Islet precursor cell (in vitro differentiated cells): Measurements from ENCODE around the gene LPCAT1.
"Not testable (repeated sequence)": the region's sequence is repeated elsewhere in the genome, so short reads cannot be mapped to it uniquely, and the experiment has no call there.

Source experiments
- DNase-seq: peaks from one replicate; pipeline ENCODE4 v3.0.0-alpha.2; 2018

The LPCAT1 gene

DNA sequence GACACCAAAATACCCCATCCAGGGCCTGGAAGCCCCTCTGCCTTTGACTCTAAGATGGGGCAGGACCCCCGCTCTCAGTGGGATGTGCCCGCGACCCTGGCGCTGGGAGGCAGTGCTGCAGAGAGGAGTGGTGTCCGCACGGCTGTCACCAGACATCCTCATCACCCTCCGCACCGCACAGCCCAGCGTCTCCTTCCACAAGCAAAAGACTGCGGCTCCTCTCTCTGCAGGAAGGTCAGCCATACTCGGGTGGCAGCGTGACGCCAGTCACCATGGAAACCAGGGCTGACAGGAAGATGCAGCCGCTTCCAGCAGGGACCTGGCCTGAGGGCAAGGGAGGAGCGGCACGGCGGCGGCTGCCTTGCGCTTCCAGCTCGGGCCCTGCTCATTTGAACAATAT lies 61.4 kb downstream of the LPCAT1 start:
- no peak for DNase-seq

DNA sequence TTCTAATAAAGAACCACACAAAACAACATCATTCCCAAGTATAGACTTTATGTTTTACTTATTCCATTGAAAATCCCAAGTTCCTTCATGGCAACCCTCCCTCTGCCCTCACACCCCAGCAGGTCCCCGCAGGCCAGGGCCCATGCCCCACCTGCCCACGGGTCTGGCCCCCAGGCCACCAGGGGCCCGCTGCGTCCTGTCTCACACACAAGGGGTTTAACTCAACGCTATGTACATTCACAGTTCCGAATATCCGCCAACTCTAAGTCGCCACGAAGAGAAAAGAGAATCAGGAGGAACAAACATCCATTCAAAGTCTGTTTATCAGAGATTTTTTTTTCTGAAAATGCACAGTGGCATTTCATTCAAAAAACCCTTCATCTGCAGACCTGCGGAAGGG lies 62.4 kb downstream of the LPCAT1 start:
- no peak for DNase-seq

DNA sequence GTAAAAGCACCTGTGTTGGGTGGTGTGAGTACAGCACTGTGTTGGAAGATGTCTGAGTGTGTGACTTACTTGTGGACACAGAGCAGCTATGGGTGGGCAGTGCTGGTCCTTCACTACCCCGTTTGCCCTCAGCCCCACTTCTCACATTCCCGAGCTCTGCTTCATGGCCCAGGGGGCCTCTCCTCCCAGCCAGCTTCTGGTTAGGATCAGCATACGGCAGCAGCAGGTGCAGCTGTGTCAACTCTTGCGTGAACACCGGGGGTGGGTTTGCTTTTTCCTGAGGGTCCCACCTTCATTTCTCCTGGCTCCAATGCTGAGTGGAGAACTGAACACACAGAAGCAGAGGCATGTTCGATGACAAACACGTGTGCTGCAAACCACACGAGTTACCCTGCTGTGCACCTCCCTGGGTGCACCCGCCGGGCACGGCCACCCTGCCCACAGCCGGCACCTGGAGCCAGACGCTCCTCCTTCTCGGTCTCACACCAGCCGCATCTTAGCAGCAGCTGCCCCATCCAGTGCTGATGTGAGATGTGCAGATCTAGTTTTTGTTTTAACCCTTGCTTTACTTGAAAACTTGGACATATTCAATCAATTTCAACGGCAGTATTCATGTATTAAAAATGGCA lies 63.6 kb downstream of the LPCAT1 start:
- peak; percentile 43 for DNase-seq

DNA sequence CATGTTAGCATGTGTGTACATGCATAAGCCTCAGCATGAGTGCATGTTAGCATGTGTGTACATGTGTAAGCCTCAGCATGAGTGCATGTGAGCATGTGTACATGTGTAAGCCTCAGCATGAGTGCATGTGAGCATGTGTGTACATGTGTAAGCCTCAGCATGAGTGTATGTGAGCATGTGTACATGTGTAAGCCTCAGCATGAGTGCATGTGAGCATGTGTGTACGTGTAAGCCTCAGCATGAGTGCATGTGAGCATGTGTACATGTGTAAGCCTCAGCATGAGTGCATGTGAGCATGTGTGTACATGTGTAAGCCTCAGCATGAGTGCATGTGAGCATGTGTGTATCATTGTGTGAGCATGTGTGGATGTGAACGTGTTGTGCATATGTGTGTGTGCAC lies 64.3 kb downstream of the LPCAT1 start:
- DNase-seq = not testable (repeated sequence)

DNA sequence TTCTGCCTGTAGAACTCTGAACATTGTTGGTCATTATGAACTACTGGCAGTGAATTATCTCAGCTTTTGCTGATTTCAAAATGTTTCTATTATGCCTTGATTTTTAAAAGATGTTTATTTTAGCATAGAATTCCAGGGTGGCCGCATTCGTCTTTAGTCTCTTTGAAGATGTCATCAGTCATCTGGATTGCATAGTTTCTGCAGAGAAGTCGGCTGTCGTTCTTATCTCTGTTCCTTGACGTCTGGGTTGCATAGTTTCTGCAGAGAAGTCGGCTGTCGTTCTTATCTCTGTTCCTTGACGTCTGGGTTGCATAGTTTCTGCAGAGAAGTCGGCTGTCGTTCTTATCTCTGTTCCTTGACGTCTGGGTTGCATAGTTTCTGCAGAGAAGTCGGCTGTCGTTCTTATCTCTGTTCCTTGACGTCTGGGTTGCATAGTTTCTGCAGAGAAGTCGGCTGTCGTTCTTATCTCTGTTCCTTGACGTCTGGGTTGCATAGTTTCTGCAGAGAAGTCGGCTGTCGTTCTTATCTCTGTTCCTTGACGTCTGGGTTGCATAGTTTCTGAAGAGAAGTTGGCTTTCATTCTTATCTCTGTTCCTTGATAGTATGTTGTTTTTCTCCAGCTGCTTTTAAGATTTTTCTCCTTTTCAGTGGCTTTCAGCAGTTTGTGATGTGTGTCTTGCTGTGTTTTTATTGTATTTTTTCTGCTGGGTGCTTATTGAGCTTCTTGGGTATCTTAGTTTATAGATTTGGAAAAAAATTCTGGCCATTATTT lies 67.5 kb downstream of the LPCAT1 start:
- not testable (repeated sequence) for DNase-seq

DNA sequence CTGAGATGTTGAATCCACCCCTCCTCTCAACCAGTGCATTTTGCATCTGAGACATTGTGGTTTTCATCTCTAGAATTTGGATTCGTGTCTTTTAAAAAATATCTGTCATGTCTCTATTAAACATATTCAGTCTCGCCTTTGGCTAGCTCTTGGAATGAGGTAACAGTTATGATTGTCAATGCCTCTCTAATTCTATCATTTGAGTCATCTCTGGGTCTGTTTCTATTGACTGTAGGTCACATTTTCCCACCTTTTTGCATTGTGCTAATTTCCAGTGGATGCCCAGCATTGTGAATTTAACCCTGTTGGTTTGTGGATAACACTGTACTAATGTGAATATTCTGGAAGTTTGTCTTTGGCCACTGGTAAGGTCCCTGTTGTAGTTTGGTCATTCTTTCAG lies 70.1 kb downstream of the LPCAT1 start:
- DNase-seq = no peak

DNA sequence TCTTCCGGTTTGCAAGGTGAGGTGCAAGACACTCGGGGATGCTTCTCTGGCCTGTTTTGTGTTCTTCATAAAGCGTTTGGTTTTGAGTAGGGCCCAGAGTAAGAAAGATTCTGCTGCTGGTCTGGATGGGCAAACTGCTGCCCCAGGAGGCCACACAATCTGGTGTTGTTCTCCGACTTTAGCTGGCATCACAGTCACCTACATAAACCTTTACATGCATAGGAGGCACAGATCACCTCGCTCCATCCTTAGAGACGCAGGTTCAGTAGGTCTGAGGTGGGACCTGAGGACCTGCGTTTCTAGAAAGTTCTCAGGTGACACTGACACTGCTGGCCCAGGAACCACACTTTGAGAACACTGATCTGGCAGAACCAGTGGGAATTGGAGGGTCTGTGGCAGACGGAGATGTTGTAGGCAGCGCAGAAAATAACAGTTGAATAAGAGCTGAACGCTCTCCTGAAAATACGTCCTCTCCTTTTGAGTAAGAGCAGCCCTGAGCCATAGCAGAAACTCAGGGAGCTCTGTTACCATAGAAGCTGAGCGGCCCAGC lies 74.6 kb downstream of the LPCAT1 start:
- DNase-seq = no peak

DNA sequence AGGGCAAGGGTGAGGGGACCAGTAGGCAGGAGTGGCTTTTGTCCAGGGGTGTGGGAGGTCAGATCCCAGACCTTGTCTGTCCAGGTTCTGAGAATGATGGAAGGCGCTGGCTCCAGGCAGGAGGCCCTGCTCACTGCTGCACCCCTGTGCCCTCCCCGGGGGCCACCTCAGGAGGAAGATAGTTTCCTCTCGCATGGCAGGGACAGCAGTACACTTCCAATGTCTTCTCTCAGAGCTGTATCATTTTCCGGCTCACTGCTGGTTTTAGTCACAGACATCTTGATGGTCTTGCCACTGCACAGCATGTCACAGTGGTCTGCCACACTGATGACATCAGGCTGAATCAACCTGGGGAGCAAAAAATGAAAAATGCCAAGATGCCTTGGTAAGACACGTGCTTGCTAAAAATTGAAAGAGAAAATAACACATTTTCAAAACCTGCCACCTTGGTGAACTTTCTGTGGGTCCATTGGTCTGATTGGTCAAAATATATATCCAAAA lies 75.2 kb downstream of the LPCAT1 start:
- DNase-seq = no peak

DNA sequence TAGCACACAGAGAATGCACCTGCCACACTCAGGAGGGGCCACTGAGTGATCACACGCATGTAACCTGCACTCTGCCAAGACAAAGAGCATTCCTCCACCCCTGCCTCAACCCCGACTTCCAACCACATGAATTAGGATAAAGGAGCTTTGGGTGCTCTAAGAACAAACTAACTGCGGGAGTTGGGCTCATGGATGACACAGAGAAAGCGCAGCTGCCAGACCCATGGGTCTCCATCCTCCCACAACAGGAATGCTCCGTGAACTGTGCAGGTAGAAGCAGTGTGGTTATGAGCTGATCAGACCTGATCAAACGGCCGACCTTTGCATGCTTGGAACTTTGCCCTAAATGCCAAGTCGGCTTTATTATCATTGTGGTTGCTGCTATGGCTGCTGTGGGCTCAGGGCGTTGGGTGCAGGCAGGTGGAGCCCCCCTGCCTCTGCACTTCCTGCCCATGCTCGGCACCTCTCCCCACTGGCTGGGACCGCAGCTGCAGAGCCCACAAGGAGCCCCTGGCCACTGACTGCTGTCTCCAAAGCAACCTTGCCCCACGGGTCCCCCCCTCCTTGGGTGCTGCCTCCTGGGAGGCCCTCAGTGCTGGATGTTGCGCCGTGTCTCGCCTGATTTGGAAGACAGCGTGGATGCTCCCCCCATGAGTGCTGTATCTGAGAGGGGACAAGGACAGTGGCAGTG lies 75.9 kb downstream of the LPCAT1 start:
- DNase-seq = peak; percentile 43

DNA sequence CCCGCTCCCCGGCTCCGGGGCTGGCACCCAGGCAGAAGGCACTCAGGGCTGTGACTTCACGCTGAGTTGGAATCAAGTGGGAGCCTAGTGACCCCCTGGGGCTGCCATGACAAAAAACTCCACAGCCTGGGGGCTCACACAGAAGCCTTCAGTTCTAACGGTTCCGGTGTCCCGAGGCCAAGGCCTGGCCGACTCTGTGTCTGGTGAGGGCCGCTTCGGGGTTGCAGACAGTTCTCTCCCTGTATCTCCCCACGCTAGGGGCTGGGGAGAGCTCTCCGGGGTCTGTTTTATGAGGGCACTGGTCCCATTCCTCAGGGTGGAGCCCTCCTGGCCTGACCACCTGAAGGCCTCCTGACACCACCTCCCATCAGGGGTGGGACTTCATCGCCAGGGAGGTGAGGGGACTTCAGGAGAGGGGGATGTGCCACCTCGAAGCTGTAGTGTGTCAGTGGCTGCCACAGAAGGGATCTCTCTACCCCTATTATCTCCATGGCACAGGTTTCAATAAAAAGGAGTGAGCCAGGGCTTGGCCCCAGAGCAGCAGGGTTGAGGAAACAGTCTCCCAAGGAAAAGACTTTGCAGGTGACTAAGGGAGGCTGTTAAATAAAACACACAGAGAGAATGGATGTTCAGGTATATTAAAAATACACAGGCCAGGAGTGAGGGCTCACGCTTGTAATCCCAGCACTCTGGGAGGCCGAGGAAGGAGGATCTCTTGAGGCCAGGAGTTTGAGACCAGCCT lies 77.0 kb downstream of the LPCAT1 start:
- peak; percentile 47 for DNase-seq

DNA sequence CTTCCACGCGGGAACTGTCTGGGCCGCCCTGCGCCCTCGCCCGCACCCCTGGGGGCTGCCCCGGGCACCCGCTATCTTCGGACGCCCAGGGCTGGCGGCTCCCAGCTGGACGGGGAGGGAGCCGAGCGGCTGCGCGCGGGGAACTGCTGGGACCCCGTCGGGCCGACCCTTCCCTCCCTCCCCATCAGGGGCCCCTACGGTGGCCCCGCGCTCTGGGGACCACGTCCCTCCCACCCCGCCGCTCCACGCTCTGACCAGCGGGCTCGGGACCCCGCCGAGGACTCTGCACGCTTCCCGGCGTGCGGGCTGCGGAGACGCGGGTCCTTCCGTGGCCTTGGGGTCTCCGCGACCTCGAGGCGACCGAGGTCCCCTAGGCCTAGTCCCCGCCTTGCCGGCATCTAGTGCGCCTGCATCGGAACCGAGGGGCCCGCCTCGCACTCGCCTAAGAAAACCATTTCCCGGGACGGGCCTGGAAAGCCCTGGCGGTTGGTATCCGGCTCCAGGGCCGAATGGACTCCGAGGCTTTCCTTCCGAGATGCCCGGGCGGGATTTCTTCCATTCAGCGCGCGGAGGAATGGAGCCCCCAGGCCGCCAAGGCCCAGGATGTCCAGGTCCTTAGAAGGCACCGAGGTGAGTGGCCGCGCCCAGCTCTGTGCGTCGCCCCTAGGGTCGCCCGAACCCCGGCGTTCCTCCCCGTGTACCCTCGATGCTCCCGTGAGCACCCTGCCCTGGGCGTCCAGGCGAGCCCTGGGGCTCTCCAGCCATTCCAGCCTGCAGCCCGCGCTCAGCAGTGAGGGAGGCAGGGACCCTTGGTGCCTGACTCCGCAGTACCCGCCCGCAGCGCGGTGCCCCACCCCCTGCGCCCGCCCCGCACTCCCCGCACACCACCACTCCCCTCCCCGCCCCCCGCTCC lies 77.8 kb downstream of the LPCAT1 start:
- peak; percentile 55 for DNase-seq

DNA sequence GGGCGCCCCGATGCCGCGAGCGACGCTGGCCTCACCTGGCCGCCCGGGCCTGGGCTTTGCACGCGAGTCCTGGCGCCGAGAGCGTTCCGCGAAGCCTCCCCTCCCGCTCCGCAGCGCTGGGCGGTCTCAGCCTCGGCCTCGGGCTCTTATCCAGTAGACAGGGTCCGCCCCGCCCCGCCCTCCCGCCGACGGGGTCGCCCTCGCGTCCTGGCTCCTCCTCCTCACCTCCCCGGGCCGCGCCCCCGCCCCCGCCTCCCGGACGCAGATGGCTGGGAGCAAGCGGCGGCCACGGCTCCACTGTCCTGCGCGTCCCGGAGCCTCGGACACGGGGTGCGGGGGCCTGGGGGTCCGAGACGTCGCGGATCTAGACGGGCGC lies 78.5 kb downstream of the LPCAT1 start, which contains the start of gene SLC6A3:
Gene SLC6A3 (minus strand): TSS at position 128 of the 376 bp plus-strand sequence. CDS start 2,243 bp downstream, outside the sequence.
- peak; percentile 94 for DNase-seq

DNA sequence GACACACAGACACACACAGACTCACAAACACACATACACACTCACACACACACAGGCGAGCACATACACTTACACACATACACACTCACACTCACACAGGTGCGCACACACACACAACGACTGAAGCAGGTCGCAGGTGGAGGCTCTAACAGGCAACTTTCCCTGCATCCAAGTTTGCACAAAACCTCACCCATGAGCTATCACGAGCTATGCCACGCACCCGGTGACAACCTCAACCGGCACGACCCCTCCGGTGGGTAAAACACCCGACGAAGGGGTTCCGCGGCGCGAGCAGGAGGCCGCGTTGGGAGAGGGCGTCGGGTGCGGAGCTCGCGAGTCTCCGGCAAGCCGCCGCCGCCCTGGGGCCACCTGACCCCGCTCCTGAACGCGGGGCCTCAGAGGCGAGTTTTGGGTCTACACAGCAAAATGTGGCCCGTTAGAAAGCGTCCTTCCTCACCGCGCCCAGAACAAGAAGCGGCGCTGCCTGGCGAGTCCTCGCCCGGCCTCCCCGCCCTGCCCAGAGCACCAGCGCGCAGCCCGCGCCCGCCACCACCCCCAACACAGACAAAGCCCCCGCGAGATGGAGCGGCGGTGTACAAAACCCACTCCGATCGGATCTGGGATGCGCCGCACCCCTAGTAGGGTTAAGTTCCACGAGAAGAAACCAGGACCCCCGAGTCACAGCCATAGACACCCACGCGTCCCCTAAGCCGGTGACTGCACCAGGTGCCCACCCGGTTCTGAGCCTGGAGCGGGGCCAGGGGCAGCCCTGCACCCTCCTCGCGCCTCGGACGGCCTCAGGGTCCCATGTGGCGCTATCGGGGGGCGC lies 79.2 kb downstream of the LPCAT1 start:
- DNase-seq = peak; percentile 53

DNA sequence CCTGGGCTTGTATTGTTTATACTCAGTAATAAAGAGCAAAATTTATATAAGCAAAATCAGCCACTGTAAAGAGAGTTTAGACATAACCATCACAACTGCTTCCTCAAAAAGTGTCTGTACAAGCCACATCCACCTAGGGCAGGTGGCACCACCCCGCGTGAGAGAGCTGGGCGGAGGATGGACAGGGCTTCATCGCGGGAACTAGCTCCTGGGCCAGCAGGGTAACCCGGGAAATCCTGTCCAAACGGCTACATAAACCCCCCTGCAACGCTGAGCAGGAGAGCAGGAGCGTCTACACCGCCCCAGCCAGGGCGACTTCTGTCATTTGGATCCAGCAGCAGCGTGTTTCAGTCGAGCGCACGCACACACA lies 79.8 kb downstream of the LPCAT1 start:
- no peak for DNase-seq

DNA sequence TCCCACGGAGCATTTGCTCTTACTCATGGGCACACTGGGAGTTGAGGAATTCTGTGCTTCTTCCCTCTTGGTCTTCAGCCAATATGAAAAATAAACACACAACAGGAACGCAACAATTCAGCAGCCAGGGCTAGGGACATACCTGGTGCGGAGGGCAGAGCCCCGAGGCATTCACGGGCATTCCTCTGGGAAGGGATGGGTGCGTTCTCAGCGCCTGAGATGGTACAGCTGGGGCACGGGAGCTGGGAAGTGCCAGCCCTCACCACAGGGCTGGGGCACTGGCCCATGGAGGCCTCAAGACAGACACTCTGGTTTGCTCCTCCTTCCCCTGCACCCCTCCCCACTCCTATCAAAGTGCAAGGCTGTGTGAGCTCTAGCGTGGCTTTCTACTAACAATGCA lies 80.6 kb downstream of the LPCAT1 start:
- no peak for DNase-seq

DNA sequence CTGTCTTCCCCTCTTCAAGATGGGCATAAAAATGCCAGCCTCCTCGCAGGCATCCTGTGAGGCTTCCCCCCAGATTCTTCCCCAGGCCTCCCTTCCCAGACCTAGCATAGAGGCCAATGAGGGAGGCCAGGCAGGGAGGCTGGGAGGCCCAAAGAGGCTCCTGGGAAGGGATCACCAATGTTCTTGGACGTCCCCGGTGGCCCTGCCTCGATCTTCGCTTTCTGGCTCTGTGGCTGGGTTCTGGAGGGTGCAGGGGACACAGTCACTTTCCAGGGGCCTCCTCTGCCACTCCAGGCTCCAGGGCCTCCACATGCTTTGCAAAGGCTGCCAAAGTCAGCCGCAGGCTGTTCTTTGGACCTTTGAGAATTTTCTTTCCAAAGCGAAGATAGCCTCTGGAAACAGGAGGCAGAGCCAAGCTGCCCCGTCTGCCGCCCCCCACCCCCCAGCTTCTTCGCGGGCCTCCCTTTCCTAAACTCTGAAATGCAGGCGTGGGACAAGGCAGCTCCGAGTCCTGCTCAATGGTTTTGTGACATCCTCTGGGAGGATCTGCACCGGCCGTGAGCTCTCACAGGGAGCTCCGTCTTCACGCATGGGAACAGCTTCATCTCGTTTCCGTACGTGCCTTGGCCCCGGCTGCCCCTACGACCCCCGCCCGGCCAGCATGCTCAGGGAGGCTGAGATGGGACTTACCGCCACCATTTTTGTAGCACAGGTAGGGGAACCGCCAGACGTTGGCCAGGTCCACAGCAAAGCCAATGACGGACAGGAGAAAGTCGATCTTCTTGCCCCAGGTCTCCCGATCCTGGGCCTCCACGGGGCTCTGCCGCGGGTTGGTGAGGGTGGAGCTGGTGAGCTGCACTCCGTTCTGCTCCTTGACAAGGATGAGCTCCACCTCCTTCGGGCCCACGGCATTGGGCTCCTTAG lies 81.3 kb downstream of the LPCAT1 start:
- peak; percentile 37 for DNase-seq

DNA sequence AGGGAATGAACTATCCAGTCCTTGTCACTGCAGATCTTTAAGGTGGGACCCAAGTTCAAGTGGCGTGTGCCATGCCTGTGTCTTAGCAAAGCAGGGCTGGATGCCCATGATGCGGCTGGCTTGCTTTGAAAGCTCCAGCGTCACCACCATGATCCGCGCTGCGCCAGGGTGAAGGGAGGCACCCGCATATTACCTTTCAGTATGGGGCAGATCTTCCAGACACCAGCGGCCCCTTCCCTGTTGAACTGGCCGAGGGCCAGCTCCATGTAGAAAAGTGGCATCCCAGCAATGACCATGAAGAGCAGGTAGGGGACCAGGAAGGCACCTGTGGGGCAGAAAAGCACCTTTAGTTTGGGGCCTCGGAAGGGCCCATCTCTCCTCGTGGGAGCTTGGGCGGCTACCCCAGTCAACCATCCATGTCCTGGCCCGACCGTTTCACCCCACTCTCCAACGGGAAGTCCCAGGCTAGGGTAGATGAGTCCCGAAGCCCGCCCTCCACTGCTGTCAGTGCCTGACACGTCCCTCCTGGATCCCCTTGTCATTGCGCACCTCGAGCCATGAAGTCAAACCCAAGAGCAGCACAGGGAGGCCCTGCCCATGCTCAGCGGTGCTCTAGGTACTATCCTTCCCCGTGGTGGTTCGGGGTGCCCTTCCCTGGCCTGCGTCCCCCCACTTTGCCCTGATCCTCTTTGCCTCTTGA lies 82.4 kb downstream of the LPCAT1 start:
- no peak for DNase-seq

DNA sequence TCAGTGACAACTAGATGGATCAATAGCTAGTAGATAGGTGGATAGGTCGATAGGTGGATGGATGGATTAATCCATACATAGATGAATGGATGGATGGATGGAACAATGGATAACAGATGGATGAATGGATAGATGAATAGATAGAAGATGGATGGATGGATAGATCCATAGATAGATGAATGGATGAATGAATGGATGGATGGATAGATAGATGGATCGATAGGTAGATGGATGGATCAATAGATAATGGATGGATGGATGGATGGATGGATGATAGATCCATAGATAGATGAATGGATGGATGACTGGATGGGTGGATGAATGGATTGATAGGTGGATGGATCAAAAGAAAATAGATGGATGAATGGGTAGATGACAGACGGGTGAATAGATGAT lies 83.7 kb downstream of the LPCAT1 start:
- no peak for DNase-seq
